ENCODE results near the gene APLN. TPM values are rescaled to one million over a fixed set of nuclear protein-coding genes. Genes with fewer than 3 reads are reported as not detected.

Gene APLN
- total and polyA plus RNA-seq, 2 of the 13 experiments (the other 11 are each of a cell fraction or from before 2014, with no cell fraction given), result 0.02 to 0.17 TPM

DNA sequence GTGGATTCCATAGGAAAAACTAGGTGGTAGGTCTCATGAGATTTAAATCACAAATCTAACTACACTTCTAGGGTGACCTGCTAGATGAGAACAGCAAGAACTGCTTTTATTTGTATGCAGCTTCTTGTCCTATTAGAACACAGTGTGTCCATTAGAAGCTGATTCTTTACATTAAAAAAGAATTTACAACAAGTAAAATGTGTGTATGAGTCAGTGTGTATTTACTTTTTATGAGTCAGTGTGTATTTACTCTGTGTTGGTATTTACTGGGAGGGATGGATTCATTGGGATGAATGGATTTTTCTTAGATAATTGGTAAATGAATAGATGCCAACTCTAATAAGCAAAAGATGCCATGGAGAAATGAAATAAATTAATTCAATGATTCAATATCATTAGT is 43.4 kb upstream of the APLN start (continued):
- peak; percentile 78 for TF ChIP-seq ARID3A (IDR thresholded peaks at IDR 0.05; ENCODE audit: low read depth, low read length)
- TF ChIP-seq MZF1 (CRISPR knock-in tag; IDR thresholded peaks at IDR 0.05; ENCODE audit: borderline replicate concordance), result no peak
- TF ChIP-seq ZNF569 (CRISPR knock-in tag; IDR thresholded peaks at IDR 0.05; ENCODE audit: borderline replicate concordance), result no peak
- TF ChIP-seq ZNF563 (CRISPR knock-in tag; IDR thresholded peaks at IDR 0.05), result no peak
- TF ChIP-seq GABPB1 (CRISPR knock-in tag; IDR thresholded peaks at IDR 0.05), result no peak
- no peak for TF ChIP-seq SP5 (CRISPR knock-in tag; IDR thresholded peaks at IDR 0.05; ENCODE audit: borderline replicate concordance, low read depth)
- TF ChIP-seq NFYC (CRISPR knock-in tag; IDR thresholded peaks at IDR 0.05), result no peak
- TF ChIP-seq PLRG1 (conservative IDR thresholded peaks at IDR 0.05), result no peak
- no peak for TF ChIP-seq CEBPG (CRISPR knock-in tag; IDR thresholded peaks at IDR 0.05)
- no peak for TF ChIP-seq FOXO1 (CRISPR knock-in tag; IDR thresholded peaks at IDR 0.05)
- TF ChIP-seq KMT2B (CRISPR knock-in tag; IDR thresholded peaks at IDR 0.05), result no peak
- no peak for TF ChIP-seq ZNF674 (CRISPR knock-in tag; IDR thresholded peaks at IDR 0.05; ENCODE audit: low read depth)
- TF ChIP-seq TCF12 (IDR thresholded peaks at IDR 0.05), result no peak
- TF ChIP-seq TCF12 (CRISPR knock-in tag; IDR thresholded peaks at IDR 0.05), result no peak
- TF ChIP-seq EHMT2 (IDR thresholded peaks at IDR 0.05; ENCODE audit: borderline replicate concordance, low read depth, low read length), result no peak
- no peak for TF ChIP-seq KIAA2018 (CRISPR knock-in tag; IDR thresholded peaks at IDR 0.05; ENCODE audit: borderline replicate concordance)
- TF ChIP-seq RBFOX2 (IDR thresholded peaks at IDR 0.05; ENCODE audit: low read depth, low read length), result no peak
- no peak for TF ChIP-seq ATF1 (CRISPR knock-in tag; IDR thresholded peaks at IDR 0.05)
- TF ChIP-seq, protein P1, sequence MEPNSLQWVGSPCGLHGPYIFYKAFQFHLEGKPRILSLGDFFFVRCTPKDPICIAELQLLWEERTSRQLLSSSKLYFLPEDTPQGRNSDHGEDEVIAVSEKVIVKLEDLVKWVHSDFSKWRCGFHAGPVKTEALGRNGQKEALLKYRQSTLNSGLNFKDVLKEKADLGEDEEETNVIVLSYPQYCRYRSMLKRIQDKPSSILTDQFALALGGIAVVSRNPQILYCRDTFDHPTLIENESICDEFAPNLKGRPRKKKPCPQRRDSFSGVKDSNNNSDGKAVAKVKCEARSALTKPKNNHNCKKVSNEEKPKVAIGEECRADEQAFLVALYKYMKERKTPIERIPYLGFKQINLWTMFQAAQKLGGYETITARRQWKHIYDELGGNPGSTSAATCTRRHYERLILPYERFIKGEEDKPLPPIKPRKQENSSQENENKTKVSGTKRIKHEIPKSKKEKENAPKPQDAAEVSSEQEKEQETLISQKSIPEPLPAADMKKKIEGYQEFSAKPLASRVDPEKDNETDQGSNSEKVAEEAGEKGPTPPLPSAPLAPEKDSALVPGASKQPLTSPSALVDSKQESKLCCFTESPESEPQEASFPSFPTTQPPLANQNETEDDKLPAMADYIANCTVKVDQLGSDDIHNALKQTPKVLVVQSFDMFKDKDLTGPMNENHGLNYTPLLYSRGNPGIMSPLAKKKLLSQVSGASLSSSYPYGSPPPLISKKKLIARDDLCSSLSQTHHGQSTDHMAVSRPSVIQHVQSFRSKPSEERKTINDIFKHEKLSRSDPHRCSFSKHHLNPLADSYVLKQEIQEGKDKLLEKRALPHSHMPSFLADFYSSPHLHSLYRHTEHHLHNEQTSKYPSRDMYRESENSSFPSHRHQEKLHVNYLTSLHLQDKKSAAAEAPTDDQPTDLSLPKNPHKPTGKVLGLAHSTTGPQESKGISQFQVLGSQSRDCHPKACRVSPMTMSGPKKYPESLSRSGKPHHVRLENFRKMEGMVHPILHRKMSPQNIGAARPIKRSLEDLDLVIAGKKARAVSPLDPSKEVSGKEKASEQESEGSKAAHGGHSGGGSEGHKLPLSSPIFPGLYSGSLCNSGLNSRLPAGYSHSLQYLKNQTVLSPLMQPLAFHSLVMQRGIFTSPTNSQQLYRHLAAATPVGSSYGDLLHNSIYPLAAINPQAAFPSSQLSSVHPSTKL (CRISPR knock-in tag; IDR thresholded peaks at IDR 0.05), result peak; percentile 40; the same call in 1 of the 2 replicates
